Muscle layer of duodenum (tissue), 2 donors: Measurements from ENCODE around the gene SYNE1.

Experiments used
- H3K27ac ChIP-seq: one replicate; pipeline ENCODE4 v1.7.0; 2013; ENCODE audit warnings: mild to moderate bottlenecking, low read length
- H3K27me3 ChIP-seq: one replicate; pipeline ENCODE4 v1.7.0; 2013; ENCODE audit warnings: low read depth, mild to moderate bottlenecking, control low read depth, low read length
- H3K36me3 ChIP-seq, 2 donors: one replicate each; pipeline ENCODE4 v1.7.0; 2013; ENCODE audit warnings: low read length in 2 of 2, control low read depth in 1 of 2, mild to moderate bottlenecking in 1 of 2; ENCODE audit not compliant: insufficient read depth in 2 of 2, control insufficient read depth in 1 of 2
- H3K4me1 ChIP-seq, 2 donors: one replicate each; pipeline ENCODE4 v1.7.0; 2013; ENCODE audit warnings: low read length in 2 of 2, mild to moderate bottlenecking in 2 of 2, control low read depth in 1 of 2, moderate library complexity in 1 of 2; ENCODE audit not compliant: insufficient read depth in 2 of 2, control insufficient read depth in 1 of 2
- H3K4me3 ChIP-seq, 2 donors: one replicate each; pipeline ENCODE4 v1.7.0; 2013; ENCODE audit warnings: low read length in 2 of 2, low read depth in 1 of 2, mild to moderate bottlenecking in 1 of 2
- H3K9me3 ChIP-seq, 2 donors: one replicate each; pipeline ENCODE4 v1.7.0; 2013; ENCODE audit warnings: low read length in 2 of 2, control low read depth in 1 of 2, mild to moderate bottlenecking in 1 of 2; ENCODE audit not compliant: control insufficient read depth in 1 of 2
- donor health status: healthy.

Gene SYNE1

GRCh38 chr6:152241013-152241766 is 396.0 kb downstream of the SYNE1 start:
- Histone ChIP-seq H3K9me3 (no peaks in the 10 kb centered on the region), H3K4me3 (no peak overlapping the region), H3K27ac (no peak overlapping the region), H3K4me1 (peaks cover 0 to 16% of the 10 kb centered on the region in 2 donors), H3K36me3 (peaks cover 51 to 56% of the 10 kb centered on the region in 2 donors), H3K27me3 (no peaks in the 10 kb centered on the region)

- no peaks in the 10 kb centered on the region for H3K9me3 ChIP-seq
- H3K36me3 ChIP-seq = peaks cover 55 to 63% of the 10 kb centered on the region in 2 donors
- no peak overlapping the region for H3K27ac ChIP-seq
- peaks cover 0 to 9% of the 10 kb centered on the region in 2 donors for H3K4me1 ChIP-seq
- no peak overlapping the region for H3K4me3 ChIP-seq
- no peaks in the 10 kb centered on the region for H3K27me3 ChIP-seq
These were observed 396.7 kb downstream of the SYNE1 start for GRCh38 chr6:152240436-152240835.

GRCh38 chr6:152236370-152237097 is 400.6 kb downstream of the SYNE1 start:
- H3K27ac ChIP-seq = no peak overlapping the region
- H3K9me3 ChIP-seq = no peaks in the 10 kb centered on the region
- no peaks in the 10 kb centered on the region for H3K27me3 ChIP-seq
- no peak overlapping the region for H3K4me3 ChIP-seq
- H3K36me3 ChIP-seq = peaks cover 44 to 88% of the 10 kb centered on the region in 2 donors
- H3K4me1 ChIP-seq = peaks cover 0 to 6% of the 10 kb centered on the region in 2 donors

- peaks cover 33 to 74% of the 10 kb centered on the region in 2 donors for H3K36me3 ChIP-seq
- H3K27me3 ChIP-seq = no peaks in the 10 kb centered on the region
- H3K9me3 ChIP-seq = no peaks in the 10 kb centered on the region
- no peak overlapping the region for H3K4me3 ChIP-seq
- H3K27ac ChIP-seq = no peak overlapping the region
- H3K4me1 ChIP-seq = peaks cover 0 to 6% of the 10 kb centered on the region in 2 donors
These were observed 403.4 kb downstream of the SYNE1 start for GRCh38 chr6:152233547-152234320.

GRCh38 chr6:152232501-152233151 is 404.5 kb downstream of the SYNE1 start:
- Histone ChIP-seq H3K36me3 (peaks cover 22 to 63% of the 10 kb centered on the region in 2 donors), H3K4me1 (peaks cover 0 to 6% of the 10 kb centered on the region in 2 donors), H3K9me3 (no peaks in the 10 kb centered on the region), H3K27me3 (no peaks in the 10 kb centered on the region), H3K4me3 (no peak overlapping the region), H3K27ac (no peak overlapping the region)

- H3K4me3 ChIP-seq = no peak overlapping the region
- no peaks in the 10 kb centered on the region for H3K9me3 ChIP-seq
- no peak overlapping the region for H3K27ac ChIP-seq
- no peaks in the 10 kb centered on the region for H3K27me3 ChIP-seq
- H3K4me1 ChIP-seq = peaks cover 0 to 24% of the 10 kb centered on the region in 2 donors
- peaks cover 20 to 38% of the 10 kb centered on the region in 2 donors for H3K36me3 ChIP-seq
These were observed 407.8 kb downstream of the SYNE1 start for GRCh38 chr6:152229330-152229729.

GRCh38 chr6:152226119-152226518 is 411.0 kb downstream of the SYNE1 start:
- H3K36me3 ChIP-seq = peaks cover 38 to 43% of the 10 kb centered on the region in 2 donors
- no peaks in the 10 kb centered on the region for H3K27me3 ChIP-seq
- H3K4me1 ChIP-seq = peaks cover 0 to 18% of the 10 kb centered on the region in 2 donors
- H3K27ac ChIP-seq = no peak overlapping the region
- H3K4me3 ChIP-seq = no peak overlapping the region
- H3K9me3 ChIP-seq = peaks cover 4 to 9% of the 10 kb centered on the region in 2 donors

- Histone ChIP-seq H3K9me3 (peaks cover 4 to 12% of the 10 kb centered on the region in 2 donors), H3K4me3 (no peak overlapping the region), H3K36me3 (peaks cover 44 to 49% of the 10 kb centered on the region in 2 donors), H3K4me1 (peaks cover 0 to 18% of the 10 kb centered on the region in 2 donors), H3K27ac (no peak overlapping the region), H3K27me3 (no peaks in the 10 kb centered on the region)
These were observed 411.8 kb downstream of the SYNE1 start for GRCh38 chr6:152225241-152225934.

- Histone ChIP-seq H3K9me3 (peaks cover 4 to 12% of the 10 kb centered on the region in 2 donors), H3K4me3 (no peak overlapping the region), H3K27ac (no peak overlapping the region), H3K27me3 (no peaks in the 10 kb centered on the region), H3K4me1 (peaks cover 0 to 18% of the 10 kb centered on the region in 2 donors), H3K36me3 (peaks cover 57% of the 10 kb centered on the region in 2 donors)
These were observed 413.5 kb downstream of the SYNE1 start for GRCh38 chr6:152223636-152224035.

GRCh38 chr6:152221806-152222628 is 415.1 kb downstream of the SYNE1 start:
- Histone ChIP-seq H3K27ac (no peak overlapping the region), H3K4me3 (peak overlapping the region; percentile 16 to 21), H3K9me3 (peaks cover 4 to 12% of the 10 kb centered on the region in 2 donors)

More at GRCh38 chr6:152221806-152222628, 415.1 kb downstream of the SYNE1 start:
- H3K27me3 ChIP-seq = no peaks in the 10 kb centered on the region
- peaks cover 69% of the 10 kb centered on the region in 2 donors for H3K36me3 ChIP-seq
- peaks cover 0 to 18% of the 10 kb centered on the region in 2 donors for H3K4me1 ChIP-seq
